NCI-H128 (cell line): ENCODE data around the gene PRDX1.
"Not testable (repeated sequence)": the region's sequence is repeated elsewhere in the genome, so short reads cannot be mapped to it uniquely, and the experiment has no call there.

Source experiments
- DNase-seq: peaks from one replicate; lab custom pipeline; 2025; ENCODE audit not compliant: unreplicated experiment; lab: John Stamatoyannopoulos, UW

PRDX1 gene

DNA sequence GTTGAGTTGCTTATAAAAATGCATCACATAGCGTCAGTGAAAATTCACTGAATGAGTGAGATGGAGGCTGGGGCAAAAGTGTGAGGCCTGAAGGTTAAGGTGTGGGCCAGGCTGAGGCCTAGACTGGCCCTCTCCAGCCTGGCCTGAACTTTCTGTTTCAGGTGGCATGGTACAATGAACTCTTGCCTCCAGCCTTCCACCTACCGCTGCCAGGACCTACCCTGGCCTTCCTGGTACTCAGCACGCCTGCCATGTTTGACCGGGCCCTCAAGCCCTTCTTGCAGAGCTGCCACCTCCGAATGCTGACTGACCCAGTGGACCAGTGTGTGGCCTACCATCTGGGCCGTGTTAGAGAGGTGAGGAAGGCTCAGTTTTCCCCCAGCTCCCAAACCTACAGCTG is 14.5 kb downstream of the PRDX1 start:
- DNase-seq = no peak

DNA sequence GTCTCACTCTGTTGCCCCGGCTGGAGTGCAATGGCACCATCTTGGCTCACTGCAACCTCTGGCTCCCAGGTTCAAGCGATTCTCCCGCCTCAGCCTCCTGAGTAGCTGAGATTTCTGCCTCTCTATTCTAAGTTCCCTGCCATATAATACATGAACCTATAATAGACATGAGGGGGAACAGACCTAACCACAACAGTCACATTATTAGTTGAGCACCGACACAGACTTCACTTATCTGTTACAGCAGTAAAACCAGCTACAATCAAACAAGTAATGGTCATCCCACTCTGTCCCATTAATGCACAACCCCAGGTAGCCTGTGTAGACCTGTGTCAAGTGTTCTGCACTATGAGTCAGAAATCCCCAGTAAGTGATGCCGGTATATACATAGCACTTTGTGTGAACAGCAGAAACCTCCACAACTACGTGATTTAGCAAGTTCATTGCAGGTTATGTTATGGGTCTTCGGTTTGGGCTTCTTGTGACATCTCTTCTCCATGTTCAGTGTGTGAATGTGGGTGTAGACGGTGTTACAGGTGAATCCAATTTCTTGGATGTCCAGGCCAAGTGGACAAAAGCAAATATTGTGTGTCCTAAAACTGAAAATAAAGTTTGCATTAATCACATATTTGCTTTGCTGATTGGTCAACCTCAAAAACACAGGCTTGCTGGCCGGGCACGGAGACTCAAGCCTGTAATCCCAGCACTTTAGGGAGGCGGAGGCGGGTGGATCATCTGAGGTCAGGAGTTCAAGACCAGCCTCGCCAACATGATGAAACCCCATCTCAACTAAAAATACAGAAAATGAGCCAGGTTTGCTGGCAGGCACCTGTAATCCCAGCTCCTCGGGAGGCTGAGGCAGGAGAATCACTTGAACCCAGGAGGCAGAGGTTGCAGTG is 18.0 kb downstream of the PRDX1 start:
- DNase-seq = no peak

DNA sequence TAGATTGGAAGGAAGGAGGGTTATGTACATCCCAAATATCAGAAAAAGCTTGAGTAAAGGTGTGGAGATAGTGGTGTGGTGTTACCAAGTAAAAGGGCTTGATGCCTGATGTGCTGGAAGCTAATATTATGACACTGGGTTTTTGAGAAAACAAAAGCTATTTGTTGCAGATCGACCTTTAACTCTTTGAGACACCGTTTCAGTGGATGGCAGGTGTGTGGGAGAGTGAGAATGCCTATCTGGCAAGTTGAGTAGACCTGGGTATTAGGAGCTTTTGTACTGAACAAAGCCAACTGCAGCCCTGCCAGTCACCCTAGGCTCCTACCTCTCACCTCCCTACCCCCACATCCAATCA is 20.2 kb downstream of the PRDX1 start:
- DNase-seq = no peak

DNA sequence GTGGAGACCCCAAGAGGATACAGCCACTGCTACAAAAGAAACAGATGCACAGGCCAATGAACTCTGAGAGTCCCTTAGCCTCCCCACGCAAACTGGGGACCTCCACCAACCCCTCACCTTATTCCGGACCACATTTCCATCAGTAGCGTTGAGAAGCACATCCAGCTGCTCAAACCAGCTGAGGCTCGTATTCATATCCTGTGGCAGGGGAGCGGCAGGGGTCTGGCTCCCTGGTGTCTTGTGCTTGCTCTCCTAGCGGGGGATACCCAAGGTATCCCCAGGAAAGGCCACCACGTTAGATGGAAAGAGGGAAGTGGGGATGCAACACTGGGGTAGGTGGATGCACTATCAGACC is 22.3 kb downstream of the PRDX1 start:
- DNase-seq = no peak

DNA sequence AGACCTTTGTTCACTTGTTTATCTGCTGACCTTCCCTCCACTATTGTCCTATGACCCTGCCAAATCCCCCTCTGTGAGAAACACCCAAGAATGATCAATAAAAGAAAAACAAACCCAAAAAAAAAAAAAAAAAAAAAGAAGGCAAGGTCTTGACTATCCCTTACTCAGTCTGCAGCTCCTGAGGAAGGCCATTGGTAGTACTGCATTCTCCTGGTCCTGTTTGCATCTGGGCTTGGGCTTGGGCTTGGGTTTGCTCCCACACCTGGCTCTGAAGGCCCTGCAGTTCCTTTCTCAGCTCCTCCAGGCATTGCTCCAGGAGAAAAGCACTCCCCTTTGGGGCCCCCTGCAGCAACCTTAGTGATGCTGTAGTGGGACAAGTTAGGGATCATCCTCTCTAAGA is 23.4 kb downstream of the PRDX1 start:
- no peak for DNase-seq

DNA sequence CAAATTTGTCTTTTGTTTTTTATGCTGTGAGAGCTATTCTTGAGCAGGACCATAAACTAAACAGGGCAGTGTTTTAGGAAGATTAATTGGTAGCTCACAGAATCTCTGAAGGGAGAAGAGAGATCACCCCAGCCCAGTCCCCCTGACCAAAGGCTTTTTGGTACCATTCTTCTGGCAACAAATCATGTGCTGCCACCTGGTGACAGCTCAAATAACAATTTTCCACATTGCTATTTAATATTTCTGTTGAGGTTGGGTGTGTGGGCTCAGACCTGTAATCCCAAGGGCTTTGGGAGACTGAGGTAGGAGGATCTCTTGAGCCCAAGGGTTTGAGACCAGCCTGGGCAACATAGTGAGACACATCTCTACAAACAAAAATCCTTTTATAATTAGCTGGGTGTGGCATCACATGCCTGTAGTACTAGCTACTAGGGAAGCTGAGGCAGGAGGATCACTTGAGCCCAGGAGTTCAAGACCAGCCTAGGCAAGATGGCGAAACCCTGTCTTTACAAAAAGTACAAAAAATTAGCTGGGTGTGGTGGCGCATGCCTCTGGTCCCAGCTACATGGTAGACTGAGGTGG is 28.5 kb downstream of the PRDX1 start:
- peak; percentile 58 for DNase-seq

DNA sequence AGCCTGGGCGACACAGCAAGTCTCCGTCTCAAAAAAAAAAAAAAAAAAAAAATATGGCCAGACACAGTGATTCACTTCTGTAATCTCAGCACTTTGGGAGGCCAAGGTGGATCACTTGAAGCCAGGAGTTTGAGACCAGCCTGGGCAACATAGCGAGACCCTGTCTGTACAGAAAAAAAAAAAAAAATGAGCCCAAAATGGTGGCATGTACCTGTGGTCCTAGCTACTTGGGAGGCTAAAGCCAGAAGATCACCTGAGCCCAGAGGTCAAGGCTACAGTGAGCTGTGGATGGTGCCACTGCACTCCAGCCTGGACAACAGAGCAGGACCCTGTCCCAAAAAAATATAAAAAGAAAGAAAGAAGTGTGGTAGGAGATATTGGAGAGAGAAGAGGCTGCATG is 29.0 kb downstream of the PRDX1 start:
- DNase-seq = no peak

DNA sequence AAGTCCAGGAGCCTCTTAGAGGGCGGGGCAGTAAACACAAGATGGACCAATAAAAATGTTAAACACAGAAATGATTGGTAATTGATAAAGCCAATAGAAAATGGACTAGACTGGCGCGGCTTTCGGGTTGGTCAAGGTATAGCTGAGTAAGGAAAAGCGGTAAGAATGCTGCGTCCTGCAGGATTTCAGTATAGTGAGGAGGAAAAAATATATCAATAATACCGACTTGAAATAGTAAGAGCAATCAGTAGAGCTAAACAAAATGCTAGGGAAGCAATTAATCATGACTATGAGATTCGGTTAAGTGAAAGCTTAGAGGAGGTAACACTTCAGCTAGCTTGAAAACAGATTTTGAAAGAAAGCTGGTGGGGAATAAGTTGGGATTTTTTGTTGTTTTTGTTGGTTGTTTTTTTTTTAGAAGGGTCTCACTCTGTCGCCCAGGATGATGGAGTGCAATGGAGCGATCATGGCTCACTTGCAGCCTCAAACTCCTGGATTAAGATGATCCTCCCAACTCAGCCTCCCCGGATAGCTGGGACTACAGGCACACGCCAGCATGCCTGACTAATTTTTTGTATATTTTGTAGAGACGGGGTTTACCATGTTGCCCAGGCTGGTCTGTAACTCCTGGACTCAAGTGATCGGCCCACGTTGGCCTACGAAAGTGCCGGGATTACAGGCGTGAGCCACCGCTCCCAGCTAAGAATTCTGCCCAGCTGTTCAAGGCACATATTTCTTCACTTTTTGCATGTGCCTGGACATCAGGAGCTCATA is 30.0 kb downstream of the PRDX1 start:
- DNase-seq = no peak

DNA sequence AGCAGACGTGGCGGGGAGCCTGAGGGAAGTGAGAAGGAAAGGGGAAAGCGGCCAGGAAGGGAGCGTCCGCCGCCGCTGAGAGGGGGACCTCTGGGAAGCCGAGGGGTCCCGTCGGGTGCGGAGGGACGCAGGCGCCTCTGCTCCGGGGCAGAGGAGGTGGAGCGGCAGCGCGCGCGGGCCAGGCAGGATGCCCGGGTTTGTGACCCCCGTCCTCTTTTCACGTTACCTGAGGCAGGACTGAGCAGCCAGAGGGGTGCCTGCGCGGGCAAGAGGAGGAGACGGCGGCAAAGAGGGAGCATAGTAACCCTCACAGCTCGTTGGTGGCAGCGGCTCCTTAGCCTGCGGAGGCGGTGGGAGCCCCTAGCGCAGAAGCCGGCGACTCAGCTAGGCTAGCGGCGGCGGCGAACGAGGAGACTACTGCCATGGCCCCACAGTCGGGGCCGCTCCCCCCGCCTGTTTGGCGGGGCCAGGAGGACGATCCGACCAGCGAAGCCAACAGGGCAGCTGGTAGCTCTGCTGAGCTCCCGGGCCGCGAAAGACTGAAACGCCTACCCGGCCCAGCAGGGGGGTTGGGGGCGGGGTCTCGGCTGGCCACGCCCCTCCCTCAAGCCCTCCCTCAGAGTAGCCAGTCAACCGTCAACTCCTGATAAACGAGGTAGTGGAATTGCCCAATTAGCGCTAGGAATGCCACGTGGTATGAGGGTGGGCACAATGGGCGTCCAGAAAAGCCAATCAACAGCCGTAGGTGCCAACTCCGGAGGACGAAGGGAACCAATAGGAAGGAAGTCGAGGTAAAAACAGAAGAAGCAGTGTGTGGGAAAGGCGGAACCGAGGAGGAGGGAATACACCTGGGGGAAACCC is 30.8 kb downstream of the PRDX1 start, which contains the start of gene TESK2:
TESK2 (minus strand) TSS at position 538 of the 861 bp plus-strand sequence. CDS start 33,378 bp downstream, outside the sequence.
- peak; percentile 100 for DNase-seq

DNA sequence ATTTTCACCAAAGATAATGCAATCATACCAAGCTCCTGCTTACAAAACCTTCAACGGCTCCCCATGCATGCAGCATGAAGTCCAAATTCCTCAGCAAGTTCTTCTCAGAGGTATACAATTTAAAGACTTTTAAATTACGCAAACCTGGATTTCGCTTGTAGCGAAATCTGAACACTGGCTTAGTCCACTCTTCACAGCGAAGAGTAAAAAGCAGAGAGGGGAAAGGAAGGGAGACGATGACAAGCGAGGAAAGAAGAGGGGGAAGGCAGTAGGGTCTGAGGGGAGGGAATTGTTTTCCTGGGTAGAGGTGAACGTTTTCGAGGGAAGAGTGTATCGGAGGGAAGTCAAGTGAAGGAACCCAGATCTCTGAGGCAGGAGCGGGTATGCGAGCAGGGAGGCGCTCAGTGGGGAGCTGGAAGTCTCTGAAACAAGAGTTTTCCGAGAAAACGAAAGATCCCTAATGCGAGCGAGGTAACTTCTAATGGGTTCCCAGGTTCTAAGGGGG is 31.5 kb downstream of the PRDX1 start:
- no peak for DNase-seq

DNA sequence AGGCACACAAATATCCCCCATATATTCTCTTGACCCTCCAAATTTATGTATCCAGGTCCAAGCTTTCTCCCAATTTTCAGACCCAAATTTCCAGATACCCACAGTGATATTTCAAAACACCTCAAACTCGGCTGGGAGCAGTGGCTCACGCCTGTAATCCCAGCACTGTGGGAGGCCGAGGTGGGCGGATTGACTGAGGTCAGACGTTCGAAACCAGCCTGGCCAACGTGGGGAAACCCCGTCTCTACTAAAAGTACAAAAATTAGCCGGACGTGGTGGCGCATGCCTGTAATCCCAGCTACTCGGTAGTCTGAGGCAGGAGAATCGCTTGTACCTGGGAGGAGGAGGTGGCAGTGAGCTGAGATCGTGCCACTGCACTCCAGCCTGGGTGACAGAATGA is 32.3 kb downstream of the PRDX1 start:
- DNase-seq = not testable (repeated sequence)

DNA sequence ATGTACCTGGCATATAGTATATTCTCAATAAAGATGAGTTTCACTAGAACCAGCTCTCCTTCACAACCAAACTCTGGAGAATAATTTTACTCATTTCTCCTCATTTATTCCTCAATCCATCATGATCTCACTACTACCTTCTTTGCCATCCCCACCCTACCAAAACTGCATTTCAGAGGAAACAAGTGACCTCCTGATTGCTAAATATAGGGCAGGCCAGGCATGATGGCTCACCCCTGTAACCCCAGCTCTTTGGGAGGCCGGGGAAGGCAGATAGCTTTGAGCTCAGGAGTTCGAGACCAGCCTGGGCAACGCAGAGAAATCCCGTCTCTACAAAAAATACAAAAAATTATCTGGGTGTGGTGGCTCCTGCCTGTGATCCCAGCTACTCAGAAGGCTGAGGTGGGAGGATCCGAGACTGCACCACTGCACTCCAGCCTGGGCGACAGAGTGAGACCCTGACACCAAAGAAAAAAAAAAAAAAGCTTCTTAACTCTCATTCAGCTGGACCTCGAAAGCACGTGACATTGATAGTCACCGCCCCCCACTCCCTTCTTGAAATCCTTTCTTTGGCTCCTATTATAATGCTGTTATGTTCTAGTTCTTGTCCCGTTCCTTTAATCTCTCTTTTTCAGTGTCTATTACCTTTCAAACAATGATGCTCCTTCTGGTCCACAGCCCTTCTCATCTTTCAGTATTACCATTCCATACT is 32.9 kb downstream of the PRDX1 start:
- no peak for DNase-seq

DNA sequence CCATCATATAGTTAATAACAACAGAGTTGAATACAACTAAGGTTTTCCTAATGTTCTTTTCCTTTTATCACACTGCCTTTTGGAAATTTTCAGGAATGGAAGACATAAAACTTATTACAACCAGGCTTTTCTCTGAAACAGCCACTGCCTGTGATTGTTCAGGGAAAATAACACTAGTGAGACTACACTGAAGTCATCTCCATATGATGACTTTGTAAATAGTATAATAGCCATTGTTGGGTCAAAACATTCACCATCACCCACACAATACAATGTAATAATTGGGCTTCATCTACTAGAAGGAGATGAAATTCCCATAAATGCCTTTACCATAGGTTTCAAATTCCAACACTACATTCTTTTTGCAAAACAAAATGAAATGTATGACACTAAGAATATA is 35.7 kb downstream of the PRDX1 start:
- DNase-seq = no peak

DNA sequence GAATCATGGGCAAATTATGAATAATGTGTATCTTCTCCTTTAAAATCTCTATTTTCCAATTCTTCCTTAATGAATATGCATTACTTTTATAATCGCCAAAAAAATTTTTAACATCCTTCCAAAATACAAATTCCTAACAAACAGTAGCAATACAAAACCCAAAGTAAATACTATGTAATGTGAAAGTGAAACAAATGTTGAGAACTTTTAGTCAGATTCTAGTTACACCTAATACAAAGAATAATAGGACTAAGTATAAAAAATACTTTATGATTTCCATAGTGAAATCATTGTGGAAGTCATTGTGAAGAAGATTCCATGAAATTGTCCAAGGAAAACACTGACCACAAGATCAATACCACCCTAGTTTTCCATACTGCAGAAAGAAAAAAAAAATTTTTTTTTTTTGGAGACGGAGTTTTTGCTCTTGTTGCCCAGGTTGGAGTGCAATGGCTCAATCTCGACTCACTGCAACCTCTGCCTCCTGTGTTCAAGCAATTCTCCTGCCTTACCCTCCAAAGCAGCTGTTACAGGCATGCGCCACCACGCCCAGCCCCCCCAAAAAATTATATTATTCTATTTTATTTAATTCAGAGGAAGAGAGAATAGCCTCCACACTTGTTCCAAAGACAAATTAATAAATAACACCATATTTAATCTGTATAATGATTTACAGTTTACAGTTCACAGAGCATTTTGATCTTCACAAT is 42.5 kb downstream of the PRDX1 start:
- no peak for DNase-seq

DNA sequence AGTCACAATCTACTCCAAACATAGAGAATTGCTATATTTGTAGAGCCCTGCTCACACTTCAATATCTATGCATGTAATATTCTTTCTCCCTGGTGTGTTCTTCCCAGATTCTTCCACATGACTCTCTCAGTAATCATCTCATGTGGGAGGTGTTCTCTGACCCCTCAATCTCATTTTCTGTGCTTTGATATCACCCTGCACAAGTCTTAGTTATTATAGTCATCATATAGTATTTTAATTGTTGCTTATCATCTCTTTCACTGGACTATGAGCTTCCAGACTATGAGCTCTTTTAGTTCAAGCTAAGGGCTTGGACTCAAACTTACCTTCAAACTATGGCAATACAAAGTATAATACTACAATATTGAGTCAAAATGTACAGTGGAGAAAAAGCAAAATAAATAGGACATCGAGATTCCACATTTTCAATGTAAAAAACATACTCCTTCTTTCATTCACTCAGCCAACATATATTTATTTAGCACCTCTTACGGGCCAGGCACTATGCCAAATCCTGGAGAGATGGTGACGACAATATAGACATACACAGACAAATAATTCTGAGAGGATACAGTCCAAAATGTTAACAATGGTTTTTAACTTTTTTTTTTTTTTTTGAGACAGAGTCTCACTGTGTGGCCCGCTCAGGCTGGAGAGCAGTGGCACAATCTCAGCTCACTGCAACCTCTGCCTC is 43.4 kb downstream of the PRDX1 start:
- DNase-seq = no peak

DNA sequence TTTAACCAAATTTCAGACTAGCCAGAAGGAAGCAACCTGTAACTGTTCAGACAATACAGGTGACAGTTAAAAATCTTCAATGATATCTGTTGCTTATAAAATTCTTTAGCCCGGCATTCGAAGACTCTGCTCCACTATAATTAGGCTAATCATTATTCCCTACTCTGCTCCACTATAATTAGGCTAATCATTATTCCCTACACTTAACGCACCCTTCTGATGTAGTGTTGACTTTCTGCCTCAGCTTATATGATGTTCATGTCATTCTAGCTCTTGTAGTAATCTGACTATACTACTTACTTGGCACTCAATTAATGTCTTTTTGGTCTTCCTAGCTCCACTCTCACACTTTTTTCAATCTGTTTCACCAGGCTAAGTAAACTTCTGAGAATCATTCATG is 44.0 kb downstream of the PRDX1 start:
- no peak for DNase-seq

DNA sequence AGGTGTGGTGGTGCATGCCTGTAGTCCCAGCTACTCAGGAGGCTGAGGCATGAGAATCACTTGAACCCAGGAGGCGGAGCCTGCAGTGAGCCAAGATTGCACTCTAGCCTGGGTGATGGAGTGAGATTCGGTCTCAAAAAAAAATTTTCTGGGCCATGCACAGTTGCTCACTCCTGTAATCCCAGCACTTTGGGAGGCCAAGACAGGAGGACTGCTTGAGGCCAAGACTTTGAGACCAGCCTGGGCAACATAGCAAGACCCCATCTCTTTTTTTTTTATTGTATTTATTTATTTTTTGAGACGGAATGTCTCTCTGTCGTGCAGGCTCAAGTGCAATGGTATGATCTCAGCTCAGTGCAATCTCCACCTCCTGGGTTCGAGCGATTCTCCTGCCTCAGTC is 47.5 kb downstream of the PRDX1 start:
- DNase-seq = not testable (repeated sequence)

DNA sequence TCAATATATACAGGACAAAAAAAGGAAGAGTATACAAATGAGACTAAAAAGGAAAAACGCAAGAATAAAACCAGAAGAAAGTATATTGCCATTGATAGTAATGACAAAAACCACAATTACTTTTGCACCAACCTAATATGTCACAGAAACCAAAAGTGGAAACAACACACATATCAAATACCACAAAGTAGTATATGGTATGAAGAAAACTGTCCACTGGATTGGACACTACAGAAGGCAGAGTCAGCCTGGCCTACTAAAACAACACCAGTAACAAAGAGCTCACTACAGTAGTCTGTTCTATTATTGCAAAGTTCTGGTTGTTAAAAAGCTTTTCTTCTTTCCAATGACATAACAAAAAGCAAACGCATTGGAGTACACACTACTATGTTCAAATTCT is 48.4 kb downstream of the PRDX1 start:
- DNase-seq = no peak

DNA sequence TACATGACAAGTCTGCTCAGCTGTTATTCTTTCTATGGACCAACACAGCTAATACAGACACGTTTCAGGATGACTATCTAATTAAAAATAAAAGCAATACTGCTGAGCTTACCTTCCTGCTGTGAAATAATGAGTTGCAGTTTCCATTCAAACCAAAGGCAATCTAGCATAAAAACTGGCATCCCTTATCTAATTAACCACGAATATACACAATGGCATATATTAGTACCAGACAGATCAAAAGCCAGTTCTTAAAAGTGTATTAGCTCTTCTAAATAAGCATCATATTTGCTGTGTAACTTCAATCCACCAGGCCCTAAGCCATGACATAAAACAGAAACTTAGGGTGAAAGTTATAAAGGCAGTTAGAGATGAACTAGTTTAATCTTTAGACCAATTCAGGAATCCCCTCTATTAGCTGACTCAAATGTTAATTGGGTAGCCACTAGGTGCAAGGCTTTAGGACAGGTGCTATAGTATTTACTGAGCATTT is 51.3 kb downstream of the PRDX1 start:
- DNase-seq = no peak
